GM21515 (cell line): ENCODE results near the gene KRTAP1-3.
"Not testable (repeated sequence)": the region's sequence is repeated elsewhere in the genome, so short reads cannot be mapped to it uniquely, and the experiment has no call there.

ENCODE experiments used
- ATAC-seq: cut with Tn5 transposase; IDR thresholded peaks from one replicate; pipeline ENCODE4 v1.9.1; 2021; ENCODE audit not compliant: unreplicated experiment

Gene KRTAP1-3

GRCh38 chr17:41054556-41054955 is 19.9 kb upstream of the KRTAP1-3 start:
- ATAC-seq, result not testable (repeated sequence)

GRCh38 chr17:41054025-41054424 is 19.4 kb upstream of the KRTAP1-3 start:
- no peak for ATAC-seq

DNA sequence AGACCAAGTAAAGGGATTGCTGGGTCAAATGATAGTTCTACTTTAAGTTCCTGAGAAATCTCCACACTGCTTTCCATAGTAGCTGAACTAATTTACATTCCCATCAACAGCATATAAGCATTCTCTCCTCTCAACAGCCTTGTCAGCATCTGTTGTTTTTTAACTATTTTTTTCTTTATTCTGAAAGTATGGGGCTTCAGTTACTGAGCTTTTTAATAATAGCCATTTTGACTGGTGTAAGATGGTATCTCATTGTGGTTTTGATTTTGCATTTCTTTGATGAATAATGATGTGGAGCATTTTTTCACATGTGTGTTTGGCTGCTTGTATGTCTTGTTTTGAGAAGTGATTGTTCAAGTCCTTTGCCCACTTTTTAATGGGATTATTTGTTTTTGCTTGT is 17.9 kb upstream of the KRTAP1-3 start:
- ATAC-seq, result no peak

GRCh38 chr17:41049110-41049509 is 14.4 kb upstream of the KRTAP1-3 start:
- ATAC-seq, result no peak

DNA sequence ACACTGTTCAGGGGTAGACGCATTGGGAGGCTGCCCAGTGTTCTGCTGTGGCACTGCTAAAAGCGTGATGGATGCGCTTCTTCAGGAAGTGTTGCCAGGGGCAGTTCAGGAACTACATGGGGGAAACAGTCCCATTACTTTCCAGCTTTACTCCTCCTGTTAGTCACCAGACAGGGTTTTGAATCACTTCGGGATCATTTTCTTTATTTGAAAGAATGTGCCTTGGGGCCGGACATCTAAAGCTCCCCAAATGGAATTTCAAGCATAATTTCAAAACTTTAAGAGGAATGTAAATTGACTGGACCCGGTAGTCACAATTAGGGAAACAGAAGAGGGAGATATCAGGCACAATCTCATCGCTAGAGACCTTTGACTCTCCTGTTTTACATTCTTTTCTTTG is 13.8 kb upstream of the KRTAP1-3 start:
- ATAC-seq, result no peak

DNA sequence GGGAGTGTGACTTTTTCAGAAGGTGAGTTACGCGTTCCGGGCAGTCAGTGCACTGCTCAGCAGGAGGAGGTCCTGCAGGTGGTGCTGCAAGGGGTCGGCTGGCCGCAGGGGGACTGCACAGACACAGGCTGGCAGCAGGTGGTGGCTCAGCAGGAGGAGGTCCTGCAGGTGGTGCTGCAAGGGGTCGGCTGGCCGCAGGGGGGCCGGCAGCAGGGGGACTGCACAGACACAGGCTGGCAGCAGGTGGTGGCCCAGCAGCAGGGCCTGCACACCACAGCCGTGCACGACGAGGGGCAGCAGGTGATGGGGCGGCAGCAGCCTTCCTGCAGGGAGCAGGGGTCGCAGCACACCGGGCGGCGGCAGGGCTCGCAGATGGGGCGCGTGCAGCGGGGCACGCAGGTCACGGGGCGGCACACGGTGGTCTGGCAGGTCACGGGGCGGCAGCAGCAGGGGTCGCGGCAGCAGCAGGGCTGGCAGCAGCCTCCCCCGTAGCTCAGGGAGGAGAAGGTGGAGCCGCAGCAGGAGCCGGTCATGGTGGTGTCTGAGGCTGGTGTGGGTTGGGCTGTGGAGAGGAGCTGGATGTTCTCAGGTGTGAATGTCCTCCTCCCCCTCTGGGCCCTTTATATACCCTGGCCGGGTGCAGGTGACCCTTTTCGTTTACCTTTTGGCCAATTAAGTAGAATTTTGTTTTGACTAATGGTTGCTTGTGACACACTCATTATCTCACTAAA is 12.2 kb upstream of the KRTAP1-3 start, which contains the start of gene KRTAP2-1:
Gene KRTAP2-1 (minus strand): TSS at position 582 of the 731 bp plus-strand sequence. CDS start 49 bp downstream, at position 533.
- ATAC-seq, result not testable (repeated sequence)

DNA sequence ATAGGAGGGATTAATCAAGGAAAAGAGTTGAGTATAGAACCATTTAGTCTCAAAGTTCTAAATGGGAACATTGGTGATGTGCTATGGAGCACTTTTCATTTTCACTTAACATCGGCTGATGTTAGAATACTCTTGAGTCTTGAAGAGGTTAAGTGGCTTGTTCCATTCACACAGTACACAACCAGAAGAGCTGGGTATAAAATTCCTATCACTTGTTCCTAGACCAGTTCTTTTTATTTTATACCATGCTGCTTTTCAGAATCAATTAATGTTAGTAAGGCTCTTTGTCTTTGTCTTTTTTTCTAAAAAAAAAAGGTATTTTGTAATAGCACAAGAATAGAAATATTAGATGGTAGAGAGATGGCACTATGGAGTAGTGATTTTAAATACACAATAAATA is 8.3 kb upstream of the KRTAP1-3 start:
- ATAC-seq, result no peak

- ATAC-seq, result not testable (repeated sequence)
Measured at GRCh38 chr17:41040783-41041571, 6.3 kb upstream of the KRTAP1-3 start, which contains the start of gene KRTAP1-1. Gene KRTAP1-1 (minus strand): TSS chr17:41041450. CDS start chr17:41041397, 53 bp downstream.

GRCh38 chr17:41037853-41038350 is 3.2 kb upstream of the KRTAP1-3 start:
- ATAC-seq, result no peak

GRCh38 chr17:41029633-41030245 is 4.9 kb downstream of the KRTAP1-3 start, which contains the start of gene KRTAP1-4:
Gene KRTAP1-4 (minus strand): TSS chr17:41030195. CDS start chr17:41030078, 117 bp downstream.
- no peak for ATAC-seq

DNA sequence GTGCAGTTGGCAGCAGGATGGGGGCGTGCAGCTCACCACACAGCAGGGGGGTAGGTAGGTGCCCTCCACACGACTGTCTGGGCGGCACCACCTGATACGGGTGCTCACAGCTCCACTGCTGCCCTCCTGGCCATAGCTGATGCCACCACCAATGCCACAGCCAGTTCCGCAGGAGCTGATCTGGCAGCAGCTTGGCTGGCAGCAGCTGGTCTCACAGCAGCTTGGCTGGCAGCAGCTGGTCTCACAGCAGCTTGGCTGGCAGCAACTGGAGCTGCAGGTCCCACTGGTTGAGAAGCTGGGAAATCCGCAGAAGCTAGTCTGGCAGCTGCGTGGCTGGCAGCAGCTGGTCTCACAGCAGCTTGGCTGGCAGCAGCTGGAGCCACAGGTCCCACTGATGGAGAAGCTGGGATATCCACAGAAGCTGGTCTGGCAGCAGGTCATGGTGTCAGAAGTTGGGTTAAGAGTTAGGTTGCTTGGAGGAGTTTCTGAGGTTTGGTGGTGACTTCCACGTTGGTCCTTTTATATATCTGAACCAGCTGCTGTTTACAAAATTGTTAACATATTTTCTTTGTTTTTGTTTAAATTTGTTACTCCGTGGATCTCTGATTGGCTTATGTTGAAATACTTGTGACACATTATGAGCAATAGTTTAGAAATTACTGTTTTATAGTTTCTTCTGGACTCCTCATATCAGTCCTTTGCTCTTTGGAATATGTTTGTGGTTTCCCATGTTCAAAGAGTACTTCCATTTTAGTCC is 7.8 kb downstream of the KRTAP1-3 start, which contains the start of gene KRTAP1-5:
Gene KRTAP1-5 (minus strand): TSS at position 494 of the 757 bp plus-strand sequence. CDS start 53 bp downstream, at position 441.
- ATAC-seq, result no peak

DNA sequence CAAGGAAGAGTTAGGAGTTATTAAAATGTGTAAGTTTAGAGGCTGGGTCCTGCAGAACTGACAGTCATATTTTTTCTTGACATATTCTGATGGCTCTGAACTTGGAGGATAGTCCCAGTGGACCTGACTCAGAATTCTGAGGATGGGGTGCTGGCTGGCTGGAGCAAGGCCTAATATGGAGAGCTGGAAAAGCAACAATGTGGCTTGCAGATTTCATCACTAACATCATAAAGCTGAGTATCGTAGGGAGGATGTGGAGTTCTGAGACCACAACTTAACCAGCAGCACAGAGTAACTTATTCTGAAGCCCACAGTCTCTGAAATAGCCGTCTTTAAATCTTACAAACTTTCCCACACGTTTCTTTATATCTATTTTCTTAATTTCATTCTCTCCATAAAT is 10.0 kb downstream of the KRTAP1-3 start:
- ATAC-seq, result no peak

DNA sequence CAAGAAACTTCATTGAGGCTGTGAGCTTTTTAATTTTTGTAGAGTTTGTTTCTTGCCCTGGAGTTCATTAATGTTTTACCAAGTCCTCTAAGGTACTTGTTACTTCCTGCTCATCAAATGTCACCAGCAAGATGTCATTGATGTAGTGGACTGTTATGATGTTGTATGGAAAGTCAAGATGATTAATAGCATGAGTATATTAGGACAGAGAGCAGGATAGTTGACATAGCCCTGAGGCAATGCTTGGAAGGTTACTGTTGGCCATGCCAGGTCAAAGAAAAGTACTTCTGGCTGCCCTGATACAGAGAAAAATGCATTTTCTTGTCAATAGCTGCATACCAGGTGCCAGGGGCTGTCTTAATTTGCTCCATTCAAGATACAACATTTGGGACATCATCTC is 14.3 kb downstream of the KRTAP1-3 start:
- no peak for ATAC-seq

DNA sequence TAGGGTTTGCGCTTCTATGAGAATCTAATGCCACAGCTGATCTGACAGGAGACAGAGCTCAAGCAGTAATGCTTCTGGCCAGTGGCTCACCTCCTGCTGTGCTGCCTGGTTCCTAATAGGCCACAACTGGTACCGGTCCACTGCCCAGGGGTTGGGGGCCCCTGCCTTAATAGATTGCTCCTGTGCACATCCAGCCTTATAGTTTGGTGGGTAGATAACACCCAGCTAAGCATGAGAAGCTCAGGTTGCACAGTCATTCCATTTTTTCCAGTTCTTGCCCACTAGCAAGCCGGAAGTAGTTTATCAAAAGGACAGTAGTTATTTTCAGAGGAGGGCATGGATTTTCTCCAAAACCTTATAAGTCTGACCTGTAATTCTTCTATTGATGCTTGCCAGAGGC is 15.3 kb downstream of the KRTAP1-3 start:
- no peak for ATAC-seq

GRCh38 chr17:41018541-41018940 is 16.1 kb downstream of the KRTAP1-3 start:
- ATAC-seq, result no peak

DNA sequence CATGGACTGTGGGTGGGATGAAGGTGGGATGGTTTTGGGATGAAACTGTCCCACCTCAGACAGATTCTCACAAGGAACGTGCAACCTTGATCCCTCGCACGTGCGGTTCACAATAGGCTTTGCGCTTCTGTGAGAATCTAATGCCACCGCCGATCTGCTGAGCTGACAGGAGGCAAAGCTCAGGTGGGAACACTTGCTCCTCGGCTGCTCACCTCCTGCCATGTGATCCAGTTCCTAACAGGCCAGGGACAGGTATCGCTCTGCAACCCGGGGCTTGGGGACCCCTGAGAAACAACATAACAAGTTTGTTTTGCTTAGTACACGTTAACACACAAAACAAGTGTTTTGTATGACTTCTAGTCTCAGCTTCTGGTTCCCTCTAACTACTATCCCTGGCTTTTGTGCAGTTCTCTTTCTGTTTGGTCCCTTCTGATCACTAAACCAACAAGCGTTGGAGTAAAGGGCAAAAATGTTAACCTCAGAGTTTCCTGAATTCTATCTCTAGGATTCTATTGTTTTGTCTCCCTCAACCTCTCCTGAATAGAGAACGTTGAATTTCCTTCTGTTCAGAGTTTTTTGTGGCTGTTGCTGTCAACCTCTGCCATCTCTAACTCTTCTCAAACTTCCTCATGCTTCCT is 18.0 kb downstream of the KRTAP1-3 start:
- no peak for ATAC-seq

DNA sequence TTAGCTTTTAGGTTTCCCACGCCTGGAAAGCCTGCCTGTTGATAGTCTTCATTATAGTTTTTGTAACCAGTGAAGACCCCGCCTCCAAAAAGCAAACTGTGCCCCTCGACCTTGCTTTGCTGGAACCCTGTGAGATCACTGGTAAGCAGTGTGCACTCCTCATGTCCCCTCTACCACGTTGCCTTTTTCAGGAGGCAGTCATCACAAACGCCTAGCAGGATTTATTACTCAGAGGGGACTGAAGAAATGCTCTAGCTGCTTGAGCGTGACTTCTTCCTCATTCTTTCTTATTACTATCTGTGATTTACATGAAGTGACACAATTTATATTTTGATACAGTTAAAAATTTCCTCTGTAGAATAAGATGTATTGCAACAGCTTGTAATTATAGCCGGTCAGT is 19.2 kb downstream of the KRTAP1-3 start:
- ATAC-seq, result no peak

GRCh38 chr17:41013606-41014005 is 21.1 kb downstream of the KRTAP1-3 start:
- no peak for ATAC-seq

DNA sequence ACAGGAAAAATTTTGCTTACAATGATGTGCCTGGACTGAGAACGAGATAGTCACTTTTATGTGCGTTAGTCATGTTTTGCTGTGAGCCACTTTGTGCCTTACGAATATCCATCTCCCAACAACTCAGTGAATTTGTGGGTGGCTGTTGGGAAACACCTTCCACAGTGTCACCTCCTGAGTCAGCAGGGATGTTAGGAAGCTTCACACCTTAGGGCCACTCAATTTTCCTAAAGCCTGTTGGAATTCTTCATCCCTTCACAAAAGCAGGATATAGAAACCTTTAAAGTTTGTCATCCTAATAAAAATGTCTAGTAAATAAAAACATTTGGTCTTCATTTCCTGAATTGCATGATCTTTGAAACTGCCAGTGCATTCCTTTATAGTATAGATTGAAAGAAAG is 21.5 kb downstream of the KRTAP1-3 start:
- ATAC-seq, result no peak
